Measurements from ENCODE around the gene SULT1A3.

- TF ChIP-seq, protein P1, sequence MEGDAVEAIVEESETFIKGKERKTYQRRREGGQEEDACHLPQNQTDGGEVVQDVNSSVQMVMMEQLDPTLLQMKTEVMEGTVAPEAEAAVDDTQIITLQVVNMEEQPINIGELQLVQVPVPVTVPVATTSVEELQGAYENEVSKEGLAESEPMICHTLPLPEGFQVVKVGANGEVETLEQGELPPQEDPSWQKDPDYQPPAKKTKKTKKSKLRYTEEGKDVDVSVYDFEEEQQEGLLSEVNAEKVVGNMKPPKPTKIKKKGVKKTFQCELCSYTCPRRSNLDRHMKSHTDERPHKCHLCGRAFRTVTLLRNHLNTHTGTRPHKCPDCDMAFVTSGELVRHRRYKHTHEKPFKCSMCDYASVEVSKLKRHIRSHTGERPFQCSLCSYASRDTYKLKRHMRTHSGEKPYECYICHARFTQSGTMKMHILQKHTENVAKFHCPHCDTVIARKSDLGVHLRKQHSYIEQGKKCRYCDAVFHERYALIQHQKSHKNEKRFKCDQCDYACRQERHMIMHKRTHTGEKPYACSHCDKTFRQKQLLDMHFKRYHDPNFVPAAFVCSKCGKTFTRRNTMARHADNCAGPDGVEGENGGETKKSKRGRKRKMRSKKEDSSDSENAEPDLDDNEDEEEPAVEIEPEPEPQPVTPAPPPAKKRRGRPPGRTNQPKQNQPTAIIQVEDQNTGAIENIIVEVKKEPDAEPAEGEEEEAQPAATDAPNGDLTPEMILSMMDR (IDR thresholded peaks at IDR 0.05) = no peak
- TF ChIP-seq EP300 (IDR thresholded peaks at IDR 0.05) = no peak
Observed at GRCh38 chr16:30155188-30155587, 43.9 kb upstream of the SULT1A3 start.
